Midbrain (tissue), 1 donor: ENCODE results near the gene PYROXD2.
"Not testable (repeated sequence)": the region's sequence is repeated elsewhere in the genome, so short reads cannot be mapped to it uniquely, and the experiment has no call there.

Experiments
- DNase-seq: peaks from one replicate; lab custom pipeline; 2025; lab: John Stamatoyannopoulos, UW

PYROXD2 gene

DNA sequence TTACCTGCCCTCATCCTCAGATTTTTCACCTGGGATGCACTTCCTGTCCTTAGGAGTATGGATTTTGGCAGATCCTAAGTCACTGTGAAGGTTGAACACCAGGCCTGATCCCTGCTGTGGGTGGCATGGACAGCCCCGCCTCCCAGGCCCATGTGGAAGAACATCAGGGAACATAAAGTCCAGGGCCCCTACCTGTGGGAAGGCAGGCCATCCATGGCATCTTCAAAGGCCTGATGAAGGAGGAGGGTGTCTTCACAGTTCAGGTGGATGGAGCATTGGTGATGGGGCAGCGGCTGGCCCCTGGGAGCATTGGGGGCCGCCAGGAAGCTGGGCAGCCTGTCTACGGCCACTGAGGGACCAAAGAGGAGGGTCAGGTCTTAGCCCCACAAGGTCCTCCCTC, 24.6 kb downstream of the PYROXD2 start:
- no peak for DNase-seq

- DNase-seq = no peak
Measured at GRCh38 chr10:98389398-98389797, 25.6 kb downstream of the PYROXD2 start.

DNA sequence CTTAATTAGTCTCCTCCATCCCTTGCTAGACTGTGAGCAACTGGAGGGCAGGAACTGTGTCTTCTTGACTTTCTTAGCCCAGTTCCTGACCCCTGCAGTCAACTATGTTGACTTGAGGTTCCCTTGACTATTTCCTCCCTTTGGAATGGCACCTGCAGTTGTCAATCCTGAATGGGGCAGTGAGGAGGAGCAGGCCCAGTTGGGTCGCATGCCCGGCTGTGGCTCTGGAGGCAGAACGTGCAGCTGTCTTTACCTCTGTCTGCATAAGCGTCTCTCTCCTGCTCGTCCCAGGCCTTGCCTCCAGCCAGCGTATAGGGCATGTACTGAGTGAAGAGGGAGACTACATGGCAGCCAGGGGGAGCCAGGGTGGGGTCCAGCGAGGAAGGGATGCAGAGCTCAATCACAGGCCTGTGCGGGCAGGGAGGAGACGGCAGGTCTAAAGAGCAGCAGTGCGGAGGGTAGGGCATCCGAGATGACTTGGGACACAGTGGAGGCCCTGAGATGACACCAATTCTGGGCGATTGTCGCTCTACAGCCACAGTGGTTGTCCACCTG, 26.8 kb downstream of the PYROXD2 start:
- no peak for DNase-seq

DNA sequence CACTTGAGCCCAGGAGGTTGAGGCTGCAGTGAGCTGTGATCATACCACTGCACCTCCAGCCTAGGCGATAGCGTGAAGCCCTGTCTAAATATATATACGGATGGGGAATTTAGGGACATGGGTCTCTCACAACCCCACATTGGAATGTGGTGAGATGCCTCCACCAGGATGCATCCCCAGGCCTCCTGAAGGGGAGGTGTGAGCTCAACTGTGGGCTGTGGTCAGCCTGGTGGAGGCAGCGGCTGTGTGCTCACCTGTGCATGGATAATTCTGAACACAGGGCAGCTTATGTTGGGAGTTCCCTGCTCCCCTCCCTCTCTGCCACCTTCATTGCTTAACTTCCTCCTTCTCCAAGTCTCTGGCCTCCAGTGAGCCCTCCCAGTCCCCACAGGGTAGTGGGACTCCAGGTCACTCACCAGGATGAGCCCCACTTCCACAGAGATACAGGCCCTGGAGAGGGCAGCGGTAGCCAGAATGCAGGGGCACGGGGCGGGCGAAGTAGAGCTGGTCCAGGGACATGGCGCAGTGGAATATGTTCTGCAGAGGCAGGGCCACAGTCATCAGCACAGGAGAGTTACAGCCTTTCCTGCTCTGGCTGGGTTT, 30.4 kb downstream of the PYROXD2 start:
- DNase-seq = no peak

- DNase-seq = no peak
Measured at GRCh38 chr10:98383869-98384268, 31.1 kb downstream of the PYROXD2 start.

DNA sequence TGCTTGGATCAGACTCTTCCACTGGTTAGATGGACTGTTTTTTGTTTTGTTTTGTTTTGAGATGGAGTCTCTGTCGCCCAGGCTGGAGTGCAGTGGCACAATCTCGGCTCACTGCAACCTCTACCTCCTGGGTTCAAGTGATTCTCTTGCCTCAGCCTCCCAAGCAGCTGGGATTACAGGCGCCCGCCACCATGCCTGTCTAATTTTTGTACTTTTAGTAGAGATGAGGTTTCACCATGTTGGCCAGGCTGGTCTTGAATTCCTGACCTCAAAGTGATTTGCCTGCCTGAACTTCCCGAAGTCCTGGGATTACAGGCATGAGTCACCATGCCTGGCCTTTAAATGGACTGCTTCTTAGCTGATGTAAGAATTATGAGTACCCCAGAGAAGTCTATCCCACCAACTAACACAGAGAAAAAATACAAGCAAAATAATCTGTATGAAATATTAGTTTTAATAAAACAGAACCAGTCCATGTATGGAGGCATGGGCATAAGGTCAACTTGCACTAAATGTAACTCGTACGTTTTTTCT, 31.8 kb downstream of the PYROXD2 start:
- DNase-seq = not testable (repeated sequence)

GRCh38 chr10:98382691-98383101, 32.3 kb downstream of the PYROXD2 start:
- no peak for DNase-seq

DNA sequence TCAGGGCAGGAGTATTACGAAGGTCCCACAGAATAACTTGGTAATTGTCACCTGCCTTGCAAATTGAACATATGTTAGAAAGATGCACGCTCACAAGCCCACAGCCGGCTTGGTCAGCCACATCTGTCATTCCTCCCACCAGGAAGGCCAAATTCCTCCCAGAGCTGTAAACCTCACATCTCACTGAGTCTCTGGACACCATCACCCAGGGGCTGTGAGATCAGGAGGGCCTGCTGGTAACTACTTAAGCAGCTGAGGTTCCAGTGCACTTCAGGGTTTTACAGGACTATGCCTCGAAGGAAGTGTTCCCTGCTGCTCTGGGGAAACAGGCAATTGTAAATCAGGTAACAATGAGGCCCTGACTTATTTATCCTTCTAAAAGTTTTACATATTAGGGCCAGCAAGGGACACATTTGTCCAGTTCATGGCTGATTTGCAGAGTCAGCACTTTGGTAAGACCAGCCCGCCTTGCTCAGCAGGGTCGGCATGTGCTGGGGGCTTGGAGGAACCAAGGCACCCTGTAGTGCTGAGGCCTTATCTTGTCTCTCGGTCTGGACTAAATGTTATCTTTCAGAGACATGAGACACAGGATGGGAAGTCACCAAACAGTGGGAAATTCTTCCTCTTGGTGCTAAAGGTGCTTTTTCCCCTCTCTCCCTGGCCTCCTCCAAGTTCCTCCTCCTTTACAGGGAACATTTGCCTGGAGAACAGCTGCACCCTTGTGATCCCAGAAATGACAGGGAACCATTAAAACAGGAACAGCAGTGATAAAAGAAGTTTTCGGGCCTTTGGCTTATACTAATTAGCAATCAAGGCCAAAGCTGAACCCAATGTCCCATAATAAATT, 34.3 kb downstream of the PYROXD2 start:
- no peak for DNase-seq

- no peak for DNase-seq
Measured at GRCh38 chr10:98378722-98379121, 36.3 kb downstream of the PYROXD2 start.

DNA sequence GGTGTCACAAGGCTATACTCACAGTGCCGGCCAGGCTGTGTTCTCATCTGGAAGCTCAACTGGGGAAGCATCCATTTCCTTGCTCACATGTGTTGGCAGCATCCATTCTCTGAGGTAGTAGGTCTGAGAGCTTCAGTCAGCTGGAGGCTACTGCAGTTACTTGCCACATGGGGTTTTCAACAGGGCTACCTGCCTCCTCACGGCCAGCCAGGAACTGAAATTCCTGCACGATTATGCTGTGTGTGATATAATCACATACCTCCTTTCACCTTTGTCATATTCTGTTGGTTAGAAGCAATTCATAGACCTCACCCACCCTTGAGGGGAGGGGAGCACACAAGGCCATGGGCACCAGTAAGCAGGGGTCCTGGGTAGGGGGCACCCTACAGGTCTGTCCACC, 37.4 kb downstream of the PYROXD2 start:
- no peak for DNase-seq

GRCh38 chr10:98377001-98377400, 38.0 kb downstream of the PYROXD2 start:
- DNase-seq = no peak

DNA sequence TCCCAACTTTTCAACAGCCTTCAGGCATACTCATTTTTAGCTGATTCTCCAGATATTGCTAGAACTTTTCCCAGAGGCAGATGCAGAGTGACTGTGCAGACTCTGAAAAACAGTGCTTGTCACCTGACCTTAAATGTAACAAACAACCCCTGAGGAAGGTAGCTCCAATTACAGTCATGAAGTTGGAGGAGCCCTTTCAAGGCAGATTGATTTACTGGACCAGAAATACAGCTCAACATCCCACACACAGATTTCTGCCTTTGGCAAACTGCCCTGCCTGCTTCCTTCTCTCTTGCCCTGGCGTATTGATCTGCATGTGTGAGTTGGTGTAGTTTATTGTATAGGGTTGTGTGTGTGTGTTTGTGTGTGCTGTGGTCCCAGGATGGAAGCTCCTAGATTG, 38.5 kb downstream of the PYROXD2 start:
- DNase-seq = no peak

- DNase-seq = no peak
Measured at GRCh38 chr10:98374217-98374985, 40.6 kb downstream of the PYROXD2 start.

- DNase-seq = no peak
Measured at GRCh38 chr10:98373260-98374040, 41.5 kb downstream of the PYROXD2 start.

GRCh38 chr10:98370831-98371820, 43.9 kb downstream of the PYROXD2 start:
- DNase-seq = no peak

GRCh38 chr10:98369801-98370200, 45.2 kb downstream of the PYROXD2 start:
- DNase-seq = no peak

GRCh38 chr10:98368644-98369043, 46.3 kb downstream of the PYROXD2 start:
- DNase-seq = no peak

DNA sequence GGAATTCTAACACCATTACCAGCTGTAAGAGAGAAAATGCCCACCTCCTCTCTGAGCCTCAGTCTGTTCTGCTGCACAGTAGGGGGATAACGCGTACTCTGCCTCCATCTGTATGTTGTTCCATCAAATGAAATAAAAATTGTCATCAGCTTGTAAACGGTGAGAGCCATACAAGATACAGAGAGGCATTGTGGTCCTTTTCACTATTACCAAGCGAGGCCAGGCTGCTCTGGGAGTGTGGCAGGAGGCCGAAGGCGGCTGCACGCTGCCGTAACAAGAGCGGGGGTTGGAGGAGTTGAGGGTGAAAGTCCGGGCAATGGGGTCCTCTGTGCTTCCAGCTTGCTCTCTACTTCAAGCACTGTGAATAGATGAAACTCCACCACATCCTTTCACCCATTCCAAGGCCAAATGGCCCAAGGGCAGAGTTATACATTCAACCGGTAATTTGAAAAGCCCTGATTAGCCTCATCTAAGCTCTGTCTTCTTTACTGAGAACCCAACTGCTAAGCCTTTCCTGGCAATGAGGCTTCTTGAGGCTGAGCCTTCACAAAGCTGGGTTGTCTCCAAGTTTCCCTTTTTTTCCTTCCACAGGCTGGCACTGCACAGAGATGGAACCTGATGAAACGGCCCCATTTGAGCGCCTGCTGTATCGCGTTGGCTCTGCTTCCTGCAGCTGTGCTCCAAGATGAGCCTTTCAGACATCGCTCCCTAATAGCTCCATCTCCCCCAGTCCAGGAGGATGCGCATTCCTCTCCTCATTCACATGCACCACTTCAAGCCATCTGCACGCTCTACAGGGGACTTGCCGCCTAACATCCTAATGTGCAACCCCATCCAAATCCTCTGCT, 47.2 kb downstream of the PYROXD2 start:
- DNase-seq = peak; percentile 33

DNA sequence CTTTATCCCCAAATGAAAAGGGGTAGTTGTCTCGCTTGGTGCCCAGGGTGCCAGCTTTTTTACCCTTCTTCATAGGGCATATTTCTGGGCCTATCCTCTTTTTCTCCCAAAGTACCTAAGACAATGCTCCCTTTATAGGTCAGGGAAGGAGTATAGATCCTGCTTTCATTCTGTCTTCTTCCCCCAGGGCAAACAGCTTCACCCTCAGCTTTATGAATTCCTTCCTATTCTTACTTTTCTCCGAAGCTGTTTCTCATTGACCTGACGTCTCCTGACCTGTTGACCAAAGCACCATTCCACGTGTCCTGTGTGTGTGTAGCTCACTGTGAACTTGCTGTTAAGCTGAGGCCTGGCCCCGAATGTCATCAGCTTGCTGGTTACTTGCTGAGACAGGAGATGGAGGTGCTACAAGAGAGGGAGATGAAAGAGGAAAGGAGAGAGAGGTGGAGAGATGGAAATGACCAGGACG, 48.9 kb downstream of the PYROXD2 start:
- no peak for DNase-seq
